Measurements from ENCODE around the gene GALR3.

DNA sequence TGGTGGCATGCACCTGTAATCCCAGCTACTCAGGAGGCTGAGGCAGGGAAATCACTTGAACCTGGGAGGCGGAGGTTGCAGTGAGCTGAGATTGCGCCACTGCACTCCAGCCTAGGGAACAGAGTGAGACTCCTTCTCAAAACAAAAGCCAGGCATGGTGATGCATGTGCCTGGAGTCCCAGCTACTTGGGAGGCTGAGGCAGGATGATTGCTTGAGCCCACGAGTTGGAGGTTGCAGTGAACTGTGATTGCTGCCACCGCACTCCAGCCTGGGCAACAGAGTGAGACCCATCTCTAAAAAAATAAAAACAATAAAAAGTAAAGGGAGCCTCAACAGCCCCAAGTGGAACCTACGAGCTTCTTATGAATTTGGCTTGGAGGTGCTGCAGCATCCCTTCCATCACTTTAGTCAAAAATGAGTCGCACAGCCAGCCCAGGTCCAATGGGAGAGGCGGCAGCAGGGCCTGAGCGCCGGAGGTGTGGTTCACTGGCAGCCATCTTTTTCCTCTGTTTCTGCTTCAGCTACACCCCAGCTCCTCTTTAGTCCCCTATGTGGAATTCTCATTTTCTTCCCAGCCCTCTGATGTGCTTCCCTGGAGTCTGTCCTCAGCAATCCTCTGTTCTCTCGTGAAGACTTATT, 44.7 kb upstream of the GALR3 start:
- TF ChIP-seq SNAI2 (CRISPR knock-in tag; IDR thresholded peaks at IDR 0.05) (no peak), BACH2 (CRISPR knock-in tag; IDR thresholded peaks at IDR 0.05; ENCODE audit: borderline replicate concordance) (no peak), PPARA (CRISPR knock-in tag; IDR thresholded peaks at IDR 0.05; ENCODE audit: borderline replicate concordance) (no peak)
- TF ChIP-seq, protein P1, sequence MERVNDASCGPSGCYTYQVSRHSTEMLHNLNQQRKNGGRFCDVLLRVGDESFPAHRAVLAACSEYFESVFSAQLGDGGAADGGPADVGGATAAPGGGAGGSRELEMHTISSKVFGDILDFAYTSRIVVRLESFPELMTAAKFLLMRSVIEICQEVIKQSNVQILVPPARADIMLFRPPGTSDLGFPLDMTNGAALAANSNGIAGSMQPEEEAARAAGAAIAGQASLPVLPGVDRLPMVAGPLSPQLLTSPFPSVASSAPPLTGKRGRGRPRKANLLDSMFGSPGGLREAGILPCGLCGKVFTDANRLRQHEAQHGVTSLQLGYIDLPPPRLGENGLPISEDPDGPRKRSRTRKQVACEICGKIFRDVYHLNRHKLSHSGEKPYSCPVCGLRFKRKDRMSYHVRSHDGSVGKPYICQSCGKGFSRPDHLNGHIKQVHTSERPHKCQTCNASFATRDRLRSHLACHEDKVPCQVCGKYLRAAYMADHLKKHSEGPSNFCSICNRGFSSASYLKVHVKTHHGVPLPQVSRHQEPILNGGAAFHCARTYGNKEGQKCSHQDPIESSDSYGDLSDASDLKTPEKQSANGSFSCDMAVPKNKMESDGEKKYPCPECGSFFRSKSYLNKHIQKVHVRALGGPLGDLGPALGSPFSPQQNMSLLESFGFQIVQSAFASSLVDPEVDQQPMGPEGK (CRISPR knock-in tag; IDR thresholded peaks at IDR 0.05; ENCODE audit: borderline replicate concordance): no peak
- TF ChIP-seq, protein P2, sequence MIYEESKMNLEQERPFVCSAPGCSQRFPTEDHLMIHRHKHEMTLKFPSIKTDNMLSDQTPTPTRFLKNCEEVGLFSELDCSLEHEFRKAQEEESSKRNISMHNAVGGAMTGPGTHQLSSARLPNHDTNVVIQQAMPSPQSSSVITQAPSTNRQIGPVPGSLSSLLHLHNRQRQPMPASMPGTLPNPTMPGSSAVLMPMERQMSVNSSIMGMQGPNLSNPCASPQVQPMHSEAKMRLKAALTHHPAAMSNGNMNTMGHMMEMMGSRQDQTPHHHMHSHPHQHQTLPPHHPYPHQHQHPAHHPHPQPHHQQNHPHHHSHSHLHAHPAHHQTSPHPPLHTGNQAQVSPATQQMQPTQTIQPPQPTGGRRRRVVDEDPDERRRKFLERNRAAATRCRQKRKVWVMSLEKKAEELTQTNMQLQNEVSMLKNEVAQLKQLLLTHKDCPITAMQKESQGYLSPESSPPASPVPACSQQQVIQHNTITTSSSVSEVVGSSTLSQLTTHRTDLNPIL (CRISPR knock-in tag; IDR thresholded peaks at IDR 0.05; ENCODE audit: low read depth): no peak
